ENCODE measurements around the gene TRIP12.
"Not testable (repeated sequence)": the region's sequence is repeated elsewhere in the genome, so short reads cannot be mapped to it uniquely, and the experiment has no call there.

Gene TRIP12

DNA sequence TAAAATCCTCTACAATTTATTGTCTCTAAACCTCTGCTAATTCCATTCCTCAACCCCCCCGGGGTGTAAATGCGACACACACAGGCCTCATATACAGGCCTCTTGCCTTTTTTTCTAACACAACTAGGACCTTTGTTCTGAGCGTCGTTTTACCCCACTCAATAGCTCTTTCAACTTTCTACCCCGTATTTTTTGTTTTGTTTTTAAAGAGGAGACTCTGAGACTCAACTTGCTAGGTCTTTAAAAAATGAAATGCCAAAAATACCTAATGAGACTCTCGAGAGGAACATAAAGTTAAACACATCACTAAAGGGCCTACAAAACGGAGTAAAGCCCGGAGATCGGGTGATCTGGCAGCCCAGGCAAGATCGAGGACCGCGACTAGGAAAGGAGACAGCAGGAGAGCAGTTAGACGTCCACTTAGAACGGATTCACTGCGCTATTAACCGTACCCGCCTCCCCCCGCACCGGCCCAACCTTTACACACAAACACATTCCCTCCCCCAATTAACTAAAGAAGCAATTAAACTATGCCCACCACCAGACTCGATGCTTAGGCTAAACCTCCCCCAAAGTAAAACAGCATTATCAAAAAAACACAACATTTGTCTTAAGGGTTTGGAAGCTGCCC, 1.7 kb downstream of the TRIP12 start:
- DNase-seq (ENCODE audit: low read depth, low spot score): peak; percentile 50

- no peak for DNase-seq (ENCODE audit: low read depth, low spot score)
Observed at GRCh38 chr2:229917793-229918192, 4.0 kb downstream of the TRIP12 start.

DNA sequence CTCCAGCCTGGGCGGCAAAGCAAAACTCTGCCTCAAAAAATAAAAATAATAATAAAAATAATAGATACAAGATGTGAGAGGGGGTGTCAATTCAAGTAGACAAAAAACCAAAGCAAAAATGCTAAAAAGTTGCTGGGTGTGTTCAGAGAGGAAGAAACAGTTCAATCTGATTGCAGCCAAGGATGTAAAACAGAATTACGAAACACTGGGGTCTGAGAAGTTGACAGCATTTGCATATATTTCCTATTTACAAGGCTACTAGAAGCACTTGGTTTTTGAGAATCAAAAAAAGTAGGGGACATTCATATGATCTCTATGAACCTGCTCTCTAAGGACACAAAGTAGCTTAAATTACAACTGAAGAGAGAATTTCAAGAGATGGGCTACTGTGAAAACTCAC, 7.6 kb downstream of the TRIP12 start:
- no peak for DNase-seq (ENCODE audit: low read depth, low spot score)

- peak; percentile 13 for DNase-seq (ENCODE audit: low read depth, low spot score)
Observed at GRCh38 chr2:229910832-229911412, 10.9 kb downstream of the TRIP12 start.

DNA sequence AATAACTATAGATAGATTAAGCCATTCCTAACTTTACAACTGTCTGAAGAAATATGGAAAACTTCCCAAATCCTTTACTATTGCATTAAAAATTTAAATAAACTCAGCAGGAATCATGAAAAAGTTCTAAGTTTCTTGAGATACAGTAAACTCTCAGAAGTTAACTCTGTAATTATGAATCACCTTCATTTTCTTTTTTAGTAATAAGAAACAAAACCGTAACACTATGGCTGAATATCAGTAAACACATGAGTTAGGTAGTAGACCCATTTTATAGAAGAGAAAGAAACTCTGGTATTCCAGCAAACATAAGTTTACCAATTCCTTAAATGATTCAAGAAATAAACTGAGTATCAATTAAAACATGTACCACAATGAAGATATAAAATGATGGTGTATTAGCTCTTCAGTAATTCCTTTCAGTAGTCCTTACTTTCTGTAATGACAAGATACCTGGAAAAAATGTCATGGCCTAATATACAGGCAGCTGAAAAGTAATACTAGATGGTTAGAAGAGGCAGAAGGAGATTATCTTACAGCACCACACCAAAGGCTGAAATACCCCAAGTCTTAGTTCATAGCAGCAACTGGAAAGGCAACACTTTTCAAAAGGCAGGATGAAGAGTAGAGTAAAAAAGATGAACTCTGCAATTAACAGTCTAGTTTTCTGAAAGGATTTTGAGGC, 11.5 kb downstream of the TRIP12 start:
- DNase-seq (ENCODE audit: low read depth, low spot score): no peak

- DNase-seq (ENCODE audit: low read depth, low spot score): peak; percentile 6
Observed at GRCh38 chr2:229909090-229909489, 12.7 kb downstream of the TRIP12 start.

DNA sequence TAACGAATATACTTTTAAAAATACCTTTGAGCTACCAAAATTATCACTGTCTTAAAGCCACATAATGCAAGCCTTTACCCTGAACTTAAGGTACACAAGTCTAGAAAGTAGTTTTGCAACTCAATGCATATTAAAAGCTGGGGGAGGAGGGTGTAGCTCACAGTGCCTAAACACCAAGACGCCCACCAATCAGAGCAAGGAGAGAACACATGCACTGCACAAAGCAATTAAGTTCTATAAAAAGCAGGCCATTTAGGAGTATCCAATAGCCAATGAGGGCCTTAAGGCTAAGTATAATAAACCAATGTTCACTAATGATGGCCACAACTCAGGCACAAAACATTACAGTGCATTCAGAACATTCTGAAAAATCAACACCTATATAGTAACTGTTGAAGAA, 16.2 kb downstream of the TRIP12 start:
- no peak for DNase-seq (ENCODE audit: low read depth, low spot score)

- DNase-seq (ENCODE audit: low read depth, low spot score): no peak
Observed at GRCh38 chr2:229903037-229903436, 18.8 kb downstream of the TRIP12 start.

DNA sequence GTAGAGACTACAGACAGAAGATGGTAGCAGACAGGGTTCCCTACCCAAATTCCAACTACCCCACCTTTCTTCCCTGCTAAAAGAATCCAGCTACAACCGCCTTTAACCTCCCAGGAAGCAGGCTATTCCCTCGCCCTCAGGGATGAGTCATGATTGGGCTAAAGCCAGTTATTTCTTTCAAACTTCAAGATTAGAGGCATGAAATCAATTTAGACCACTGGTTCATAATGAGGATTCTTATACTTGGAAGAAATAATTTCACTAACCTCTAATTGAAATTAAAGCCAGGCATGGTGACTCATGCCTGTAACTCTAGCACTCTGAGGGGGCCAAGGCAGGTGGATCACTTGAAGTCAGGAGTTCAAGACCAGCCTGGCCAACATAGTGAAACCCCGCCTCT, 20.0 kb downstream of the TRIP12 start:
- DNase-seq (ENCODE audit: low read depth, low spot score): peak; percentile 88

- not testable (repeated sequence) for DNase-seq (ENCODE audit: low read depth, low spot score)
Observed at GRCh38 chr2:229900514-229900913, 21.3 kb downstream of the TRIP12 start.

DNA sequence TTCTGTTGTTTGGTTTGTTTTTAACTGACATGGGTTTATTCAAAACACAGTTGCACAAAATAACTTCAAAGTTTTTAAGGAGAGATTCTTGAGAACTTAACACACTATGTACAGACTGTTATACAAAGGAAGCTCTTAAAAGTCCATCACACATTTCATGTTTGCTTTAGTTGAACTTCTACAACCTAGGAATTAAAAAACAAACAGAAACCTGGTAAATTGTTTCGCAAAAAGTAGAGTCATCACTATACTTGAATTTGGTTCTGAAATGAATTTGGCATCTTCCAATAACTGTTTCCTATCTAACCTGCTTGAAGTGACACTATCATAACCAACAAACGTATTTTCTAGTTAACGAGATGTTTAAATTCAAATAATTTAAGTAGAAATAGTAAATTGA, 21.8 kb downstream of the TRIP12 start:
- DNase-seq (ENCODE audit: low read depth, low spot score): no peak

- no peak for DNase-seq (ENCODE audit: low read depth, low spot score)
Observed at GRCh38 chr2:229899604-229900003, 22.2 kb downstream of the TRIP12 start.

DNA sequence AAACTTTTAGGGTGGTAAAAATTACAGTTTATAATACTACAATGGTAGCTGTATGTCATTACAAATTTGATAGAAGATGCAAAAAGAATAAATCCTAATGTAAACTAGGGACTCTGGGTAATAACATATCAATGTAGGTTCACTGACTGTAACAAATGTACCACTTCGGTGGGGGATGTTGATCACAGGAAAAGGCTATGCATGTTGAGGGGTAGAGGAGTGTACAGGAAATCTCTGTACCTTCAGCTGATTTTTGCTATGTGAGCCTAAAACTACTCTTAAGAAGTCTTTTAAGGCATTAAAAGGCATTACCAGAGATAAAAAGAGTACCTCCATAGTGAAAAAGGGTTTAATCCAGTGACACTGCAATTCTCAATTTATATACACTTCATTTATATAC, 25.0 kb downstream of the TRIP12 start:
- DNase-seq (ENCODE audit: low read depth, low spot score): no peak

DNA sequence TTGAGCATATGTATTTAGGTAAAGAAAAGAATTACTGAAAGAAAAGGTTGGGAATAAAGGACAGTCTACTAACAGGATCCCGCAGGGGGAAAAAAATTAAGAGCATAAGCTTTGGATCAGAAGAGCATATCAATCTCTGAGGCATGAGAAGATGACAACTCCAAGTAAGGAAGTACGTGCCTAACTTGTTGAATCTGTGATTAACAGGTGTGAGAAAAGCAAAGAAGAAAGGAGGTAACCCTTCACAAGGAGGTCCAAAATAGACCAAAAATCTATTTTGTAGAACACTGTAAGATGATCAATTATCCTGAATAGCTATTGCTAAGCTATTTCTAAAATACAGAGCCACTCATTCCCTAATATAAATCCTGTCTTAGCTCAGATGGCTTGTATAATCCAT, 32.8 kb downstream of the TRIP12 start:
- DNase-seq (ENCODE audit: low read depth, low spot score): no peak

GRCh38 chr2:229888031-229888430, 33.8 kb downstream of the TRIP12 start:
- no peak for DNase-seq (ENCODE audit: low read depth, low spot score)

GRCh38 chr2:229887441-229887840, 34.4 kb downstream of the TRIP12 start:
- no peak for DNase-seq (ENCODE audit: low read depth, low spot score)

DNA sequence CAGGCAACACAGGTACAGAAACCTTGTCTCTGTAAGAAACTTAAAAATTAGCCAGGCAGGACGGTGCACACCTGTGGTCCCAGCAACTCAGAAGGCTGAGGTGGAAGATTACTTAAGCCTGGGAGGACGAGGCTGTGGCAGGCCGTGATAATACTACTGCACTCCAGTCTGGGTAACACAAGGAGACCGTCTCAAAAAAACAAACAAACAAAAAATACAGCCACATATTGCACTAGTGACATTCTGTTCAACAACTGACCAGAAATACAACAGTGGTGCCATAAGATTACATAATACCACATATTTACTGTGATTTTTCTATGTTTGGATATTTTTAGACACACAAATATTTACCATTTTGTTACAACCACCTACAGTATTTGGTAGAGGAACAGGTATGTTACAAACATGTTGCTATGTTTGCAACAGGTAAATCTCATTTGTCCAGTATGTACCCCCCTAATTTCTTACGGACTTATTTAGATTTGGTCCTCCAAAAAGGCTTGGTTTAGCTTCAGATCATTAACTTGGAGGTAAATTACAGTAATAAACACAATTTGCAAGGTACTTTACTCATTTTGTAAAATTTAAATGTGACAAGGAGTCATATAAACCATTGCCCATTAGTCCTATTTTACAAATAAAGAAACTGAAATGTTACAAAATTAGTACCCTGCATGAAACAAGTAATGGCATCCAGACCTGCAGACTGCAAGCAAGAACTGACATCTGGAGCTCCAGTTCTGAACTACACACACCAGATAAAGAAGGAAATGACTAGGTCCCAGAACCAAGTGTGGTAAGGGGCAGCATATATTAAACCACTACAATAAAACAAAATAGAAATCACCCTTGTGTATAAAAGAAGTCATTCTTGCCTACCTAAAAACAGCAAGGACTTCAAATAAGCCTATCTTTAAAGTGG, 36.8 kb downstream of the TRIP12 start:
- DNase-seq (ENCODE audit: low read depth, low spot score): no peak

DNA sequence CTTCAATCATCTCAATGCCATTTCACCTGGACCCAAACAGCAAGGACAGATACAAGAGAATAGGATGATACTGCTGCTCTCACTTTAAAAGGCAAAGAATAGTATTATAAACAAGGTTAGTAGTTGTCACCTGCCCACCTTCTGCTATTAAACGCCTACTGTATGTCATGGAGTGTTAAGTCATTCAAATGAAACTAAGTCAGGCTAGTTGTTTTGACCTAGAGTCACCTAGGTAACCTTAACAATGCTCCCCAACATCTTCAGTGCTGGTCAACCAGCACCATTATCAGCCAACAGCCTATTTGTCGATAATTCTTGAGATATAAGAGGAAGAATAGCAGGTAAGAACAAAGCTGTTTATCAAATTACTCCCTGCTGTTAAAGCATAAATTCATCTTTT, 39.2 kb downstream of the TRIP12 start:
- no peak for DNase-seq (ENCODE audit: low read depth, low spot score)

GRCh38 chr2:229880892-229881586, 40.8 kb downstream of the TRIP12 start:
- DNase-seq (ENCODE audit: low read depth, low spot score): no peak

DNA sequence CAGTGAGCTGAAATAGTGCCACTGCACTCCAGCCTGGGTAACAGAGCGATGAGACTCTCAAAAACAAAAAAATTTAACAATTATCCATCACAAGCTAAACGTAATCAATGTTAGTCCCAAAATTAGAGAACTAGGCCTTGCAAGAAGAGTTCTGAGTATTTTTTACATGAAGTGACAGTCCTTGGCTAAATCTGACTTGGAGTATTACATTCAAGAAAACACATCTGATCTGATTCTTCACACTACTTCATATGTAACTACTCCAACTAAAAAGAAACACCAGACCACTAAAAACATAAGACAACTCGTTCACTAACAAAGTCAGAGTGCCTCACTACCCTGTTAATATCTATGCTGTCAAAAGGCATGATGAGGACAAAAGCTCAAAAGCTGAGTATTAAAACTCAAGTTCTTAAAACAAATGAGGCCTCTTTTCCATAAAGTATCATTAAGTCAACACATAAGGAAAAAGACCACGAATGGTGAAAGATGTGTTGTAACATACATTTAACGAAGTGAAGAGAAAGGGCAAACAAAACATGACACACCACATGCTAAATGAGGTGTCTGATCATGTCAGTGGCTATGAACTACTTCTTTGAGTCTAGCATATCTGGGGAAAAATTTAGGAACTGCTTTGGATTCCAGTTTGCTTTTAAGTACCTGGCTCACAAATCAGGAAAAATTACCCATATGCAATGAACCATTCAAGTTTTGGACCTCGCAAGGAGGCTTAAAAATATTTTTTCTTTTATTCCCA, 42.4 kb downstream of the TRIP12 start:
- DNase-seq (ENCODE audit: low read depth, low spot score): no peak

- DNase-seq (ENCODE audit: low read depth, low spot score): no peak
Observed at GRCh38 chr2:229875549-229875948, 46.3 kb downstream of the TRIP12 start.

Measured in astrocyte of the hippocampus (primary cell).